Cerebellar nuclear complex (tissue), 1 donor: ENCODE data around the gene KIF19.
A peak's percentile ranks its signal among the peaks of the same experiment; 100 is the strongest.

Experiments used
- DNase-seq, 2 experiments: peaks; one replicate each; lab custom pipeline; 2025; lab: John Stamatoyannopoulos, UW

The KIF19 gene

DNA sequence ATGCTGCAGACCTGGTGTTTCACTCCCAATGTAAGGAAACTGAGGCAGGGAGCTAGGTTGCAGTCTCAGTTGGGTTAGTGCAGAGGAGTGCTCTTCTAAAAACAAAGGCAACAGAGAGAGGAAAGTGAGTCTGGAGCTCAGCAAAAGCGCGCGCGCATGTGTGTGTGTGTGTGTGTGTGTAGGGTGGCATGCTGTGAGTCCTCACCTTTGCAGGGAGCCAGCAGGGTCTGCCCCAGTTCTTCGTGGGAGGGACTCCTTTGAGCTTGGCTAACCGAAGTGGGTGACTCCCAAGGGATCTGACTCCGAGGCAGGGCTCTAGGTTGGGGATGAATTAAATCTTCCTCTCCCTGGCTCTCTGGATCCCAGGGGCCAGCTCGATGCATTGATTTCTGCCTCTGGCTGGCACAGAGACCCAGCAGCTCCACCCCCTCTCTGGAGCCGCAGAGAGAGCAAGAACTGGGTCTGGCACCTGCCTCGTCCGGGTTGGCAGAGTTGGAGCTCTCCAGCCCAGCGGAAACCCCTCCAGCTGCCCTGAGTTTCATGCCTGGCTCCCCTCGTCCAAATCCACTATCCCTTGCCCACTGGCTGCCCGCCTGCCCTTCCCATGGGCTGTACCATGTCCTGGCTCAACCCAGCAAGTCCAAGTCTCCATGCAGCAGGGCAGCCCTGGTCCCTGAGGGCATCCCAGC is 36.9 kb downstream of the KIF19 start:
- DNase-seq = no peak

DNA sequence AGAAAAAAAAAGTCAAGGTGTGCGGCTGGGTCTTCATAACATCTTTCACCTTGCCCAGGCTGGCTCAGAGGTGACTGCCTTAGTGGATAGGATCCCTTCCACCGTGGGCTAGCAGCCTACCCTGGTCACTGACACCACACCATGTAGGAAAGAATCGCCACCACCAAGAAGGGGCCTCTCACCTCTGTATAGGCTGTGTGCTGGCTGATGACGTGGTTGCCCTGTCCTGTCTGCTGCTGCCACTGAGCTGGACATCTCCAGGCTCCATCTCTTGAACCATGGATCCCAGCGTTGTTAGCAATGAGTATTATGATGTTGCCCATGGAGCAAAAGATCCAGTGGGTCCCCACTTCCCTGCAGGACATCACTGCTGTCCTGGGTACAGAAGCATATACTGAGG is 41.2 kb downstream of the KIF19 start, which contains the start of gene GPR142:
Gene GPR142, plus strand, starts transcription at position 301 of the 400 bp plus-strand sequence. CDS start 2,035 bp downstream, outside the sequence.
- DNase-seq = no peak

DNA sequence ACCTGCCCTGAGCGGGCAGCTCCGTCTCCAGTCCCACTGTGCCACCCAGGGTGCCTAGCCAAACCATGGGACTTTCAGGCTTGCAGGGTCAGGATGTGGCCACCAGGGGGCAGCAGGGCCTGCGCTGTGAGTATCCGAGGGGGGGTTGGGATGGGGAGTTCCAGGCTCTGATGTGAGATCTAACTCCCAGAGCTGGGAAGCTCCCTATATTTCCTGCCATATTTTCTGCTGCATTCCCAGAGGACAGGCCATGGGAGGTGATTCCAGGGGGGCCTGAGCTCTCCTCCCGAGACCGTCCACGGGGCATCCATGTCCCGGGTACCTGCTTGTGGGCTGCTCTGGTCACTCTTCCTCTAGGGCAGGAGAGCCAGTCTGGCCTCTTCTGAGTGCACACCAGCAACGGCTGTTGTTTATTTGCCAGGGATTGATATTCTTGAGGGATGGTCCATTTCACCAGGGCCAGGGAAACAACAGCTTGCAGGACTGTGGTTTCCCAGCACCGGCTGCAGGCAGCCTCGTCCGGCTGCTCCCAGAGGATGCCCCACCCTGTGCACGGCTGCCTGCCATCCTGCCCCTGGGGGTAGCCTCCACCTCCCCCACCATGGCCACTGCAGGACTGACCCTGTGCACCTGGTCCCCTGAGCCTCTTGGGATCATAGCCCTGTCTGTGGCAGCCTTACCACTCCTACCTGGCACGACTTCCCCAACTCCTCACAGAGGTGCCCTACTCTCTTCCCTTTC is 42.5 kb downstream of the KIF19 start:
- no peak for DNase-seq

DNA sequence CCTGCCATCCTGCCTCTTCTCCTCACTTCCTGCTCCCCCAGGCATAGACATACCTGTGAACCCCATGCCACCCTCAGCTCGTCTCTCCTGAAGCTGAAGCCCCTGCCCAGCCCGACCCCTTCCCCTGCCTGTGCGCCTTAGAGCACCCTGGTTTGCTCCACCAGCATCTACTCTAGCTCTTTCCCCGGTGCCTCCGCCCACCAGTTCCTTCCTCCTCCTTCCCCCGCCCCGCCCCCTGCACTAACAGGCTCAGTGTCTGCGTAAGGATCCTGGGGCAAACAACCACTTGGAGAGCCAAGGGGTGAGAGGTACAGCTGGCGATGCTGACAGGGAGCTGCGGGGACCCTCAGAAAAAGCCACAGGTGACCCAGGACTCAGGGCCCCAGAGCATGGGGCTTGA is 43.2 kb downstream of the KIF19 start:
- no peak for DNase-seq

DNA sequence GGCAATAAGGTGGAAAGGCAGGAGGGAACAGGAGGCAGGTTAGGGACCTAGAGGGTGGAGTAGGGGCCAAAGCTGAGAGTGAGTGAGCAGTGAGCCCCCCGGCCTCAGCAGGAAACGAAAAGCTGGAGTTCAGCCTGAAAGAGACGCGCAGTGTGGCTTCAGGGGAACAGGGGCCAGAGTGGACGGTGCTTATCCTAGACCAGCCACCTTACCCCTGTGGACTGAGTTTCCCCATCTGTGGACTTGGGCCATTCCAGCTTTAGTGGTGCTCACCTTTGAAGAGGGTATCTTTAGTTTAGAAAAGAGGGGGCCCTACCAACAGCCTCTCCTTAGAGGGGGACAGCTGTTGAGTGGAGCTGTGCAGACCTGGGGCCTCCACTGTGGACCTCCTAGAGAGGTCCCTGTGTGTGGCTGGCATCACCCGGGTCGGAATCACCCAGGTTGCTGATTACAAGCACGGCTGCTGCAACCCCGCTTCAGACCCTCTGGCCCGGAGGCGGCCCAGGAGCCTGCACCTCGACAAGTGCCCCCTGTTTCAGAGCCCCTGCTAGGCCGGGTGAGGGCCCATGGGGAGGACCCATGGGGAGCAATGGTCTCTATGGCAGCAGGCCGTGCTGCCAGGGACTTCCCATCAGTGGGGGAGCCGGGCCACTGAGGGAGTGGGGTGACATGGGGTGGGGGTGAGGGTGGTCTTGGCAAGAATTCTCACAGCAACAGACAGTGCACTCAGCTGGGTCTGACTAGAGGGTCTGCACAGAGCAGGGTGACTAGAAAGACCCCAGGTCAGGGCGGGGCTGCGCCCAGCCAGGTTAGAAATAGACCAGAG is 43.9 kb downstream of the KIF19 start:
- DNase-seq = no peak

DNA sequence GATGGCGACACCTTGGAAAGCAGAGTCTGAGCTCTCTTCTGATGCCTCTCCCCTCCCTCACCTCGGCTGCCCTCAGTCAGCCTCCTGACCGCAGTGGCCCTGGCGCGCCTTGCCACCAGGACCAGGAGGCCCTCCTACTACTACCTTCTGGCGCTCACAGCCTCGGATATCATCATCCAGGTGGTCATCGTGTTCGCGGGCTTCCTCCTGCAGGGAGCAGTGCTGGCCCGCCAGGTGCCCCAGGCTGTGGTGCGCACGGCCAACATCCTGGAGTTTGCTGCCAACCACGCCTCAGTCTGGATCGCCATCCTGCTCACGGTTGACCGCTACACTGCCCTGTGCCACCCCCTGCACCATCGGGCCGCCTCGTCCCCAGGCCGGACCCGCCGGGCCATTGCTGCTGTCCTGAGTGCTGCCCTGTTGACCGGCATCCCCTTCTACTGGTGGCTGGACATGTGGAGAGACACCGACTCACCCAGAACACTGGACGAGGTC is 45.7 kb downstream of the KIF19 start:
- DNase-seq = no peak

DNA sequence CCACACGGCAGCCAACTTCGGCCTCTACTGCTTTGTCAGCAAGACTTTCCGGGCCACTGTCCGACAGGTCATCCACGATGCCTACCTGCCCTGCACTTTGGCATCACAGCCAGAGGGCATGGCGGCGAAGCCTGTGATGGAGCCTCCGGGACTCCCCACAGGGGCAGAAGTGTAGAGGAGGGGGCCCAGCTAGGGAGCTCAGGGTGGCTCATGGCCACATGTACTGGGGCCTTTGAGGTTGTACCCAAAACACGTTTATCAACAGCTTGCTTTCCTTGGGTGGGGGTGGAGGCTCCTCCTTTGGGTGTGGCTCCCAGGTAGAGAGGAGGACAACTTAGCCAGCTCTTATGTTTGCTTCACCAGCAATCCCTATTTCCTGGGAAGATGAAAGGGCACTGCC is 46.4 kb downstream of the KIF19 start:
- no peak for DNase-seq

DNA sequence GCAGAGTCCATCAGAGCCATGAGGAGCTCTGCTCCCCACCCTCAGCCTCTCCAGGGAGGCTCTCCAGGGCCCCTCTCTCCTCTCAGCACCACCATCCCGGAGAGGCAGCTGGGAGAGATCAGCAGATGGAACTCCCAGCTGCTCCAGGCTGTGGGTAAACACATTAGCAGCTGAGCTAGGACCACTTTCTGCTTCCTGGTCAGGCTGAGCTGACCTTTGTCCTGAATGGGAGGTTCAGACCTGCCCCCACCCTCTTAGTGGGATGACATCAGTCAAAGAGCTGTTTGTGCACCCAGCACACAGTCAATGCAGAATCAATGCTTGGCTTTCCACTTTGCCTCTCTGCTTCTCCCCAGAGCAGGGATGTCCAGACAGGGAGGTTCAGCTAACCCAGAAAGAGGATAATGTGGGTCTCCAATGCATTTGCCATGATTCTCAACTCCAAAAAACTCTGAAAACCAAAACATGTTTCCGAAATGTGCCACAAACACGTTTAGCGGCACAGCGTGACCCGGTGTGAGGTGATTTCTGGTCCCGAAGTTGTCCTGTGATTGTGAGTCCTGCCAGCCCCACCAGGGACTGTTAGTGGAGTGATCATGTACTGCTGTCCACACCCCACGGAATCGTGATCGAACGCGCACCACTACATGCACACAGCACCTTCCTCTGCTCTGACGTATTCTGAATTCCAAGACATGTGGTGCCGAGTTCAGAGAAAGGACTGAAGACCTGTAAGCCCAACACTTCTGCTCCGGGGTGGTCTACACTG is 48.0 kb downstream of the KIF19 start:
- no peak for DNase-seq

DNA sequence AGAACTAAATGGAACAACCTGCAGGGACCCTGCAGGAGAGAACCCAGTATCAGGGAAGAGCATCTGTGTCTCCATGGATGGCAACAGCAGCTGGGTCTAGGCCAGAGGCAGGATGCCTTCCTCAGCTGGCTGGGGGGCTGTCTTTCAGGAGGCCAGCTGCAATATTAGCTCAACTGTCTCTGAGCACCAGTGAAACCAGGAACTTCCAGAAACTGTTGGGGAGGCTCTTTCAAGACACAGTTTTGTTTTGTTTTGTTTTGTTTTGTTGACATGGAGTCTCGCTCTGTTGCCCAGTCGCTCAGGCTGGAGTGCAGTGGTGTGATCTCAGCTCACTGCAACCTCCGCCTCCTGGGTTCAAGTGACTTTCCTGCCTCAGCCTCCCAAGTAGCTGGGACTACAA is 48.8 kb downstream of the KIF19 start:
- DNase-seq = no peak

DNA sequence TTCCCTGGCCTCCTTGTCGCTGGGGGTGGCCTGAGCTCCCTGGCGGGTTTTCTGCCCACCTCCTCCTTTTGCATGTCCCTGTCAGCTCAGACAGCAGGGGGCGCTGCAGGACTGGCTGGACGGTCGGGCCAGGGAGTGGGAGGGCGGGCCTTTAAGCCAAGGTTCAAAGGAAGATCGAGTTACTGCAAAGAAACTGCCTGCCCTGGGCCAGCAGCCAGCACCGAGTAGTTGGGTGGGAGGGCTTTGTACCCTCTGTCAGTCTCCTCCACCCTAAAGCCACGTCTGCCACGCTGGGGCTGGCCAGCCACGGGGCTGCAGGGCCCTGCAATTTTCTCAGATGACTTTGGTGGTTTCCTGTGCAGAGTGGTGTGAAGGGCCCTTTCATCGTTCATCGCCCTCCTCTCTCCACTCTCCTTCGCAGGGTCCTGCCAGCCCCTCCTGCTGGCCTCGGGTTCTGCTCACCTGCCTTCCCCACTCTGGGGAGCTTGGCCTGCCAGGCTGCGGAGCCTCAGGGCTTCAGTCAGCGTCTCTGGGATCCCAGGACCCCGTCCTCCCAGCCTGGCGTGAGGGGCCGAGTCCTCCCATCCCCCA is 53.6 kb downstream of the KIF19 start:
- DNase-seq = peak; percentile 52 to 85

DNA sequence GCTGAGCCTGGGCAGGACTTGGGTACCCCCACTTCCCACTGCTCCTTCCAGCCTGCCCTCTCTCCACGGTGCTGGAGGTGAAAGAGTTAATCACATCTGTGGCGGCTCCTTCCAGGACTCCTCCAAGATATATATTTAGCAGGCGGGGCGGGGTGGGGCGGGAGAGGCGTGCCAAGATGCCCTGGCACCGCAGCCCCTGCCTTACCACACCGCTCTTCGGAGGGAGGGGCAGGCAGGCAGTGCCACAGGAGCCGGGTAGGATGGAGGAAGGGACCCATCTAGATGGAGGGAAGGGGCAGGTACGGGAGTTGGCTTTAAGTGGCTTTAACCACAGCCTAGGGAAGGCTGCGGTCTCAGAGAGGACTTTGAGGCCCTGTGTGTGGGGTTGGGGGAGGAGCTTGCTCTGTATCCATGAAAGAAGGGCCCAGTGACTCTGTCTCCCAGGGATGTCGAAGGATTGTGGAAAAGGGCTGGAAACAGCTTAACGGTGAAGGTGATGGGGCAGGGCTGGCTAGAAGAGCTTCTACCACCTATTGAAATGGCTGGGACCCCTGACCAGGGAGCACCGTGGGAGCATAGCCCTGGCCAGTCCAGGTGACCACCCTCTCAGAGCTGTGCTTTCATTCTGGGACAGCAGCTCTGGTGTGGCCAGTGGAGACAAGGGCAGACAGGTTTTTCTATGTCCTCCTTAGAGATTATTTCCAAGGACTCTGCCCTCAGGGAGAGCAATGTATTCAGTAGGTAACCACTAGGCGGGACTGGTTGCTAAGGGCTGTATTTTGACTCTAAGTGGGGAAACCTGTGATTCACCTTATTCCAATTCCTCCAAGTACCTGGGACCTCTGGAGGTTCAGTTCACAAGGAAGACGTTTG is 54.3 kb downstream of the KIF19 start:
- no peak for DNase-seq

DNA sequence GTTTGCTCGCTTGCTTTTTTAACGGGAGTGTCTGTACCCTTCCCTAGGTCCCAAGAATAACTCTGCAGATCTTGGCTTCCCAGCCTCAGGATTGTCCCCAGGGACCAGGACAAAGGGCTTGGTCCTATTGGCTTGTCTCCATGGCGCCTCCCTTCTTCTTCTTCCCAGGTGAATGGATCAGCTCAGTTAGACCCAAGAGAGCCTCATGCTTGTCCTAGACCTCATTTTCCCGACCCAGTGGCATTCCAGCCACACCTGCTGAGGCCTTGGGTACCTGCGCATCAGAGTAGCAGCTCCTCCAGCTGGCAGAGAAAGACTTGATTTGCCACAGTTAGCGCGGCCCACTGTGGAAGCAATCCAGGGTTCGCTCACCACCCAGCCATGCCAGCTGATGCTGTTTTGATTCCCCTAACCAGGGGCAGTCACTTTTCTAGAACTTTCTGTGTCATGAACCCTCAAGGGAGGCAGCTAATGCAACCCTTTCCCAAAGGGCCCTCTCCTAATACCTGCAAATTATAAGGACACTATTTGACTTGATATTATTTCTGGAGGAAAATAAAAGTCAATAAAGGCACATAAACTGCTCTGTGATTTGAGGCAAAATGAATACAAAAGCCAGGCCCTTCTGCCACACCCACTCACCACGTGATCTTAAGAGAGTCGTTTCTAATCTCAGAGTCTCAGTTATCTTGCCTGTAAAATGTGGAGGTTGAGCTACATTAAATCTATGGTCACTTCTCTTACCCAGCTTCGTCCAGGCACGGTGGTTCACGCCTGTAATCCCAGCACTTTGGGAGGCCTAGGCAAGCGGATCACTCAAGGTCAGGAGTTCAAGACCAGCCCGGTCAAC is 55.2 kb downstream of the KIF19 start:
- DNase-seq = no peak

DNA sequence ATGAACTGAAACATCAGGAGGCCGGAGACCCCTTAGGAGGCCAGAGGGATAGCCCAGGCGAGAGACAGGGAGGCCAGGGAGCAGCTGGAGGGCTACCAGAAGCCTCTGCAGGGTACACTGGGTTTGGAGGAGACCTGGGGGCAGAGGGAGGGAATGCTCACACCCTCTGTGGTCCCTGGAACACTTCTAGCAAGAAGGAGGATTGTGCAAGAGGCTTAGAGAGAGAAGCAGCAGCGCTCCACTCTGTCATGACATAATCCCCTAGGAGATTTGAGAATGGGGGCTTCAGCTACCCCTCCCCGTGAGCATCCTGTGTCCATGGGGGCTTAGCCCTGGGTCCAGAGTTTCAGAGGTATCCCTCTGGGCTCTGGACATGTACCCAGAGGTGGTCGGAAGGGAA is 57.1 kb downstream of the KIF19 start:
- DNase-seq = no peak

DNA sequence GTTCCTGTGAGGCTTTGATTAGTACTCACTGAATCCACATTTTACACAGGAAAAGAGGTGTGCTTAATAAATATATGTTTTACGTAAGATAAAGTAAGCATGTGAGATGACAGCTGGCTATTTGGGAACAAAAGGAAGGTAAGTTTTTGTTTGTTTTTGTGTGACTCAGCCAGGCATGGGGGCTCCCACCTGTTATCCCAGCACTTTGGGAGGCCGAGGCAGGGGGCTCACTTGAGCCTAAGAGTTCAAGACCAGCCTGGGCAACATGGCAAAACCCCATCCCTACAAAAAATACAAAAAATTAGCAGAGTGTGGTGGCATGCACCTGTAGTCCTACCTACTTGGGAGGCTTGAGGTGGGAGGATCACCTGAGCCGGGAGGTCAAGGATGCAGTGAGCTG is 59.2 kb downstream of the KIF19 start:
- no peak for DNase-seq

DNA sequence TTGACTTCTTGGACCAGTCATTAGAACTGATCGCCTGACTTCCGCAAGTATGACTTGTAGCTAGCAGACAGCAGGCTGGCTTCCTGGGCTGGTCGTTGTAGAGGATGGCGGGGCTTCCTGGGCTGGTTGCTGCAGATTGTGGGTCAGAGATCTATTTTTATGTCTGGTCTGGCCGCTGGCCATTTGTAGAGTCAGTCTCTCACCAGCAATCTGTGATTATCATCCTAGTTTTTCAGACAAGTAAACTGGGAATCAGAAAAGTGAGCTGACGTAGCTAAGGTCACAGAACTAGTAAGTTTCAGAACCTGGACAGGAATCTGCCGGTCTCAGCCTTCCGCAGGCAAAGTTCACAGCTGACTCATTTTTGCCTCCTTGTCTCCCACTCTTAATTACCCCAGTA is 60.4 kb downstream of the KIF19 start:
- peak; percentile 77 to 79 for DNase-seq

DNA sequence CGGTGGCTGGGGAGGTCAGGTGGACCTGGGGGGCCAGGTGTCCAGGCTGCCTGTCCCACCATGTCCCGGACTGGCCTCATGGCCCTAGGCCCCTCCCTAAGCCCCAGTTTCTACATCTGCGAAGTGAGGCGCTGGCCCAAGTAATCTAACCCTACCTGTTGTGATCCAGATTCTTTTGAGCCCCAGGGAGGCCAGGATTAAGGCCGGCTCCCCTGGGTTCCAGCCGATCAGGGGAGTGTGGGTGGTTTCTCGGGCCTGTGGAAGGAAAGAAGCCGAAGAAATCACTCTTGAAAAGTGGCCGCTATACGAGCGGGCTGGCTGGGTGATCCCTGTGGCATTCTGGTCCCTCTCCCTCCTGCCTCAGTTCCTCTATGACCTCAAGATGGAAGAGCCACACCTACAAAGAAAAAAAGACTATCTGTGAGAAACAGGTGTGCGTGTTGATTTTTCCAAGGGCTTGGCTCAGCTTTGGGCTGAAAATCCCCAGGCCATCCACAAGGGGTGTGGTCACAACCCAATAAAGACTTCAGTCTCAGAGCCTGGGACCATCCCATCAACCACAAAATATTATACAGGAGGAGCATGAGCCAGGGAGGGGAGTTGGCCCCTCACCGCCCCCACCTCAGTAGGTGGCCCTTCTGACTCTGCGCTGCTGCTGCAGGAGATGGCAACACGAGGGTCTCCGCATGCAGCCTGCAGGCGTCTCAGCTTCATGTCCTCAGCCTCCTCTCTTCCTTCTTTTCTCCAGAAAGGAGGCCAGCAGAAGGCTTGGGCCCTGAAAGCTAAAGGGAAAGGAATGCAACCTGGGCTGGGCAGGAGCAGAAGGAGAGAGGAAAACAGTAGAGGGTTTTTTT is 61.6 kb downstream of the KIF19 start:
- DNase-seq = no peak

DNA sequence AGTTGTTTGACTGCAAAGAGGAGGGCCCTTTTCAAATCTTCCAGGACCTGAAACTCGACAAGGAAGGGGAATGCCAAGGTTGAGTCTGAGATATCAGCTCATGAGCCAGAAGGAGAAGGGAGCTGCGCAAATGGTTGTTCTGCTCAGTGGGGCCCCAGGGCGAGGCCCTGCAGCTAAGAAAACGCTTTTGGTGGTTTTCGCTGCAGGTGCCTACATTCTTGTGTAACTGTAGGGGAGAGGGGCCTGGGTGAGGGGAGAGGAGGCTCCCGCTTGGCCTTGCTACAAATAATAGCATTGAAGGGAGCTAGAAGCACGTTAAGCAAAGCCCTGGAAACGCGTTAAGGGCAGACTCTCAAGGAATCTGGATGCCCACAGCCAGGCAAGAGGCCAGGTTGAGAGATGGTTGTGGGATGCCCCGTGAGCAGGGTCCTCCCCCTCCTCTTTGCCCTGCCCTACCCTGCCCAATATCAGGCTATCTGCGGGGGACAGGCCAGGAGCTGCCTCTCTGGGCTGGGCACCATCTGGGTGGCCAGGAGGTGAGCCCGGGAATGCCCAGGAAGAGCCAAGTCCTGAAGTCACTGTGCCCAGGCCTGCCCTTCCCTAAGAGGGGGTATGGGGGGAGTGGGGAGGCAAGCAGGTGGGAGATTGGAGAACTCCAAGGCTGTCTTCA is 63.2 kb downstream of the KIF19 start:
- DNase-seq = no peak
